ENCODE results near the gene SERHL2.
"Not testable (repeated sequence)": the region's sequence is repeated elsewhere in the genome, so short reads cannot be mapped to it uniquely, and the experiment has no call there.

SERHL2 gene

GRCh38 chr22:42518638-42519524, 34.9 kb upstream of the SERHL2 start:
- not testable (repeated sequence) for DNase-seq (ENCODE audit: low read depth, low spot score); H3K36me3 ChIP-seq (ENCODE audit: control insufficient read depth, insufficient read depth, low read length); H3K4me1 ChIP-seq (ENCODE audit: control insufficient read depth, insufficient read depth, low read length); H3K27ac ChIP-seq (ENCODE audit: low read length); H3K9me3 ChIP-seq (ENCODE audit: control insufficient read depth, insufficient read depth, low read length); H3K27me3 ChIP-seq (ENCODE audit: control insufficient read depth, insufficient read depth, low read length)
- peak overlapping the region; percentile 83; the same call in 1 of the 2 replicates for H3K4me3 ChIP-seq (ENCODE audit: low read length)
- no CpG with 5 or more reads among the region's 28 CpGs for WGBS (ENCODE audit: insufficient coverage, insufficient read length)

GRCh38 chr22:42519525-42520401, 34.0 kb upstream of the SERHL2 start, which contains the start of gene RRP7A:
Gene RRP7A, minus strand, starts transcription at chr22:42519796. Its CDS starts 10 bp downstream, at chr22:42519786.
- Histone ChIP-seq H3K4me1 (ENCODE audit: control insufficient read depth, insufficient read depth, low read length) (no peaks in the 10 kb centered on the region), H3K9me3 (ENCODE audit: control insufficient read depth, insufficient read depth, low read length) (no peaks in the 10 kb centered on the region), H3K36me3 (ENCODE audit: control insufficient read depth, insufficient read depth, low read length) (peaks cover 3% of the 10 kb centered on the region; the same call in 1 of the 2 replicates), H3K4me3 (ENCODE audit: low read length) (peak within 1 kb of the TSS; percentile 83), H3K27me3 (ENCODE audit: control insufficient read depth, insufficient read depth, low read length) (no peaks in the 10 kb centered on the region), H3K27ac (ENCODE audit: low read length) (no peak within 1 kb of the TSS)
- no CpG with 5 or more reads among the region's 65 CpGs for WGBS (ENCODE audit: insufficient coverage, insufficient read length)
- no peak for DNase-seq (ENCODE audit: low read depth, low spot score)

- Histone ChIP-seq H3K36me3 (ENCODE audit: control insufficient read depth, insufficient read depth, low read length) (peaks cover 3% of the 10 kb centered on the region; the same call in 1 of the 2 replicates), H3K9me3 (ENCODE audit: control insufficient read depth, insufficient read depth, low read length) (no peaks in the 10 kb centered on the region), H3K4me3 (ENCODE audit: low read length) (no peak overlapping the region), H3K27me3 (ENCODE audit: control insufficient read depth, insufficient read depth, low read length) (no peaks in the 10 kb centered on the region), H3K4me1 (ENCODE audit: control insufficient read depth, insufficient read depth, low read length) (no peaks in the 10 kb centered on the region), H3K27ac (ENCODE audit: low read length) (no peak overlapping the region)
- no peak for DNase-seq (ENCODE audit: low read depth, low spot score)
- WGBS (ENCODE audit: insufficient coverage, insufficient read length) = no CpG with 5 or more reads among the region's 9 CpGs
Observed at GRCh38 chr22:42521228-42521546, 32.6 kb upstream of the SERHL2 start.

GRCh38 chr22:42522546-42522945, 31.2 kb upstream of the SERHL2 start:
- Histone ChIP-seq H3K9me3 (ENCODE audit: control insufficient read depth, insufficient read depth, low read length) (no peaks in the 10 kb centered on the region), H3K27ac (ENCODE audit: low read length) (no peak overlapping the region), H3K27me3 (ENCODE audit: control insufficient read depth, insufficient read depth, low read length) (no peaks in the 10 kb centered on the region; the same call in 1 of the 2 replicates), H3K4me3 (ENCODE audit: low read length) (no peak overlapping the region), H3K36me3 (ENCODE audit: control insufficient read depth, insufficient read depth, low read length) (peaks cover 3% of the 10 kb centered on the region; the same call in 1 of the 2 replicates), H3K4me1 (ENCODE audit: control insufficient read depth, insufficient read depth, low read length) (no peaks in the 10 kb centered on the region)
- no peak for DNase-seq (ENCODE audit: low read depth, low spot score)
- WGBS (ENCODE audit: insufficient coverage, insufficient read length) = no CpG with 5 or more reads among the region's 15 CpGs

- Histone ChIP-seq H3K36me3 (ENCODE audit: control insufficient read depth, insufficient read depth, low read length) (no peaks in the 10 kb centered on the region; the same call in 1 of the 2 replicates), H3K4me1 (ENCODE audit: control insufficient read depth, insufficient read depth, low read length) (no peaks in the 10 kb centered on the region), H3K27me3 (ENCODE audit: control insufficient read depth, insufficient read depth, low read length) (no peaks in the 10 kb centered on the region; the same call in none of the 2 replicates), H3K27ac (ENCODE audit: low read length) (no peak overlapping the region), H3K9me3 (ENCODE audit: control insufficient read depth, insufficient read depth, low read length) (no peaks in the 10 kb centered on the region), H3K4me3 (ENCODE audit: low read length) (no peak overlapping the region)
- DNase-seq (ENCODE audit: low read depth, low spot score) = no peak
- no CpG with 5 or more reads among the region's 11 CpGs for WGBS (ENCODE audit: insufficient coverage, insufficient read length)
Observed at GRCh38 chr22:42528591-42529307, 25.0 kb upstream of the SERHL2 start.

- H3K27ac ChIP-seq (ENCODE audit: low read length); H3K4me1 ChIP-seq (ENCODE audit: control insufficient read depth, insufficient read depth, low read length); DNase-seq (ENCODE audit: low read depth, low spot score); H3K36me3 ChIP-seq (ENCODE audit: control insufficient read depth, insufficient read depth, low read length); H3K9me3 ChIP-seq (ENCODE audit: control insufficient read depth, insufficient read depth, low read length); H3K27me3 ChIP-seq (ENCODE audit: control insufficient read depth, insufficient read depth, low read length); H3K4me3 ChIP-seq (ENCODE audit: low read length): not testable (repeated sequence)
- WGBS (ENCODE audit: insufficient coverage, insufficient read length) = no CpG with 5 or more reads among the region's 8 CpGs
Observed at GRCh38 chr22:42529435-42529834, 24.3 kb upstream of the SERHL2 start.

GRCh38 chr22:42531401-42532084, 22.2 kb upstream of the SERHL2 start:
- not testable (repeated sequence) for H3K36me3 ChIP-seq (ENCODE audit: control insufficient read depth, insufficient read depth, low read length); DNase-seq (ENCODE audit: low read depth, low spot score); H3K4me1 ChIP-seq (ENCODE audit: control insufficient read depth, insufficient read depth, low read length); H3K4me3 ChIP-seq (ENCODE audit: low read length); H3K27ac ChIP-seq (ENCODE audit: low read length); H3K27me3 ChIP-seq (ENCODE audit: control insufficient read depth, insufficient read depth, low read length); H3K9me3 ChIP-seq (ENCODE audit: control insufficient read depth, insufficient read depth, low read length)
- WGBS (ENCODE audit: insufficient coverage, insufficient read length) = no CpG with 5 or more reads among the region's 24 CpGs

GRCh38 chr22:42533638-42533977, 20.1 kb upstream of the SERHL2 start:
- WGBS (ENCODE audit: insufficient coverage, insufficient read length) = no CpG with 5 or more reads among the region's 8 CpGs
- Histone ChIP-seq H3K9me3 (ENCODE audit: control insufficient read depth, insufficient read depth, low read length) (no peaks in the 10 kb centered on the region), H3K27me3 (ENCODE audit: control insufficient read depth, insufficient read depth, low read length) (no peaks in the 10 kb centered on the region; the same call in 1 of the 2 replicates), H3K4me3 (ENCODE audit: low read length) (no peak overlapping the region), H3K36me3 (ENCODE audit: control insufficient read depth, insufficient read depth, low read length) (no peaks in the 10 kb centered on the region; the same call in 1 of the 2 replicates), H3K4me1 (ENCODE audit: control insufficient read depth, insufficient read depth, low read length) (no peaks in the 10 kb centered on the region), H3K27ac (ENCODE audit: low read length) (no peak overlapping the region)
- no peak for DNase-seq (ENCODE audit: low read depth, low spot score)

- WGBS (ENCODE audit: insufficient coverage, insufficient read length) = no CpG with 5 or more reads among the region's 14 CpGs
- not testable (repeated sequence) for H3K27ac ChIP-seq (ENCODE audit: low read length); H3K9me3 ChIP-seq (ENCODE audit: control insufficient read depth, insufficient read depth, low read length); H3K4me1 ChIP-seq (ENCODE audit: control insufficient read depth, insufficient read depth, low read length); H3K4me3 ChIP-seq (ENCODE audit: low read length); H3K27me3 ChIP-seq (ENCODE audit: control insufficient read depth, insufficient read depth, low read length); H3K36me3 ChIP-seq (ENCODE audit: control insufficient read depth, insufficient read depth, low read length); DNase-seq (ENCODE audit: low read depth, low spot score)
Observed at GRCh38 chr22:42535082-42535731, 18.5 kb upstream of the SERHL2 start.
